Activated naive CD8-positive, alpha-beta T cell (primary cell): ENCODE data around the gene RAX2.

ENCODE experiments used
- H3K27ac Mint-ChIP-seq: one replicate; pipeline ENCODE4 v1.8.0; 2021; ENCODE audit warnings: mixed read lengths
- H3K27me3 Mint-ChIP-seq: one replicate; pipeline ENCODE4 v1.8.0; 2021; ENCODE audit warnings: mixed read lengths
- H3K36me3 Mint-ChIP-seq: one replicate; pipeline ENCODE4 v1.8.0; 2021; ENCODE audit warnings: mixed read lengths
- H3K4me1 Mint-ChIP-seq: one replicate; pipeline ENCODE4 v1.8.0; 2021; ENCODE audit warnings: low read depth, mixed read lengths
- H3K4me3 Mint-ChIP-seq: one replicate; pipeline ENCODE4 v1.8.0; 2021; ENCODE audit warnings: mild to moderate bottlenecking, mixed read lengths
- H3K9me3 Mint-ChIP-seq: one replicate; pipeline ENCODE4 v1.8.0; 2021; ENCODE audit warnings: low read depth, mixed read lengths

Gene RAX2

DNA sequence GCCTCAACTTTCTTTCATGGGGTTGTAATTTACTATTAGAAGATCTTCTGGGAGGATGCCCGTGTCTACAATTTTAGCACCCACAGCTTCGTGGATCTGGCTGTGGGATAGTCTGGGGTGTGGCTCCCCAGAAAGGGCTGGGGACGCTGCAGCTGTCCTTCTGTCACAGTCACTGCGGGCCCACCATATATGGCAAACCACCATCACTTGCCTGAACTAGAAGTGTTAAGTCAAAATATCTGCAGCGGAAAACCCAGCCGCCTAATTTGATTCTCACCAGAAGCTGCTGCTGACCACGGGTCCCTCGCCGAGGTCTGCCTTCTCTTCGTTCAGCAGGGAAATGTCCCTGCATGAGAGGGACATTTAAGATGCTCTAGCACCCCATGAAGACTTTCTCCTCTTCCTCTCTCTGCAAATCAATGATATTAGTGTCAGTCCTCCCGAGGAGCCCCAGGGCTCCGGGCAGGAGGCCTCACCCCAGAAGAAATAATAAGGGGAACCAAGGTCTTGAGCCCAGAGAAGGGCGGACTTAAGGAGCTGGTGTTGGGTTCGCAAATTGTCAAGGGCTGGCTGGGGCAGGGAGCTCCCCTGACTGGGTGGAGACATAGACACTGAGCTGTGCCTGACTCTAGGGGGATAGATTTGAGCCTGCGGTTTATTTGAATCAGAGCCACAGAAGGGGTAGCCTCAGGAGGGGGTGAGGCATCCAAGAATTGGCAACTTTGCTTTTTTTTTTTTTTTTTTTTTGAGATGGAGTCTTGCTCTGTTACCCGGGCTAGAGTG, 17.2 kb upstream of the RAX2 start:
- Mint-ChIP-seq H3K27me3 (no peaks in the 10 kb centered on the region), H3K9me3 (peaks cover 3% of the 10 kb centered on the region), H3K36me3 (peaks cover 3% of the 10 kb centered on the region), H3K27ac (no peak overlapping the region), H3K4me1 (peaks cover 13% of the 10 kb centered on the region), H3K4me3 (no peak overlapping the region)

DNA sequence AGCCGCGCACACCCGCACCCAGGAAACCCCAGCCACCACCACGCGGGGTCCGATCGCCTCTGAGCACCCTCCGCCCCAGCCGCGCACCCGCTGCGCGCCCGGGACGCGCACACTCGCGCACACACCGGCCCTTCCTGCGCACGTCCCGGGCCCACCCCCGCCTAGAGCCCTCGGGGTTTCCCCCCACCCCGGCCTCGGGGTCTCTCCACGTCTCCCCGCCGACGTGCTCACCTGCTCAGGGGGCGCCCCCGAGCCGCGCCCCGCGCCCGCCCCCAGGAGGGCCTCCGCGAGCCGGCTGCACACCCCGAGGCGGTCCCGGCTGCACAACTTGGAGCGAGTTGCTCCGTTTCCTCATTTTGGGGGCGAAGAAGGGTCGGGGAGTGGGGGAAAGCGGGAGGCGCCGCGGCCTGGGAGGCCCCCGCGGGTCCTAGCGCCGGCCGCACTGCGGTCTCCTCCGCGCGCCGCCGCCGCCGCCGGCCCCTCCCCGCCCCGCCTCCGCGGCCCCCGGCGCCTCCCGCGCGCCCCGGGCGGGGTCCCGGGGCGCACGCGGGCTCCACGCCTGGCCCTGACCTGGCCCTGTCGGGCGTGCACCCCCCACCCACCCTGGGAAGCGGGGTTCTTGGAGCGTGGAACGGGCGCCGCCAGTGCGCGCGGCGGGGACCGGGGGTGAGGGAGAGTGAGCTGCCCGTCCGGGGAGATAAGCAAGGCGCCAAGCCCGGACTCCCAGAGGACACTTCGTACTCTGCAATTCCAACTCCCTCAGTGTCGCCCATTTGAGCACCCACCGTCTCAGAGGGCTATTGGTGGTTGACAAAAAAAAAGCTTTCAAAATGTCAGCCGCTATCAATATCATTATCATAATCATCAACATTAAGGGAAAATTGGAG, 14.2 kb upstream of the RAX2 start, which contains the start of gene MATK:
Gene MATK, minus strand, starts transcription at position 444 of the 887 bp plus-strand sequence. CDS start 1,246 bp downstream, outside the sequence.
- Mint-ChIP-seq H3K9me3 (peaks cover 3% of the 10 kb centered on the region), H3K27ac (peak within 1 kb of the TSS; percentile 85), H3K4me3 (peak within 1 kb of the TSS; percentile 89), H3K4me1 (peaks cover 13% of the 10 kb centered on the region), H3K27me3 (no peaks in the 10 kb centered on the region), H3K36me3 (peaks cover 13% of the 10 kb centered on the region)

DNA sequence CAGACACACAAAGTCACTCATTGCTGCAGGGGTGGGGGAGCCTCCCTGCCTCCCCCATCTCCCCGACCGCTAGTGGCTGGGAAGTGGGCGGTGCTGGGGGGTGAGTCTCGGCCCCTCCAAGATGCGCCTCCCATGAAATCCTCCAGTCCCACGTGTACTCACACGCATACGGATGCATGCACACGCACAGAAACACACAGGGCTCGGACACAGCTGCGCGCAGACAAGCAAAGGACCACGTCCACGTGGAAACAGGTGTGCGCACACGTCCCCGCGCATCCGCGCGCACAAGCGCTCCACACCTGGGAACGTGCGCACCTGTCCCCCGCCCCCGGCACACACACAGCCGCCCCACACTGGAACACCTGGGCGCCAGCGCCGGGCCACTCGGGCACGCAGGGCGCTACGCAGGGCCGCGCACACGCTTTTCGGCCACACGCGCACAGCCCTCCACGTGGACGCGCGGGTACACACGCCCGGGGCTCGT, 13.5 kb upstream of the RAX2 start:
- Mint-ChIP-seq H3K9me3 (no peaks in the 10 kb centered on the region), H3K4me3 (peak overlapping the region; percentile 89), H3K27ac (peak overlapping the region; percentile 85), H3K36me3 (peaks cover 9% of the 10 kb centered on the region), H3K4me1 (peaks cover 13% of the 10 kb centered on the region), H3K27me3 (no peaks in the 10 kb centered on the region)

DNA sequence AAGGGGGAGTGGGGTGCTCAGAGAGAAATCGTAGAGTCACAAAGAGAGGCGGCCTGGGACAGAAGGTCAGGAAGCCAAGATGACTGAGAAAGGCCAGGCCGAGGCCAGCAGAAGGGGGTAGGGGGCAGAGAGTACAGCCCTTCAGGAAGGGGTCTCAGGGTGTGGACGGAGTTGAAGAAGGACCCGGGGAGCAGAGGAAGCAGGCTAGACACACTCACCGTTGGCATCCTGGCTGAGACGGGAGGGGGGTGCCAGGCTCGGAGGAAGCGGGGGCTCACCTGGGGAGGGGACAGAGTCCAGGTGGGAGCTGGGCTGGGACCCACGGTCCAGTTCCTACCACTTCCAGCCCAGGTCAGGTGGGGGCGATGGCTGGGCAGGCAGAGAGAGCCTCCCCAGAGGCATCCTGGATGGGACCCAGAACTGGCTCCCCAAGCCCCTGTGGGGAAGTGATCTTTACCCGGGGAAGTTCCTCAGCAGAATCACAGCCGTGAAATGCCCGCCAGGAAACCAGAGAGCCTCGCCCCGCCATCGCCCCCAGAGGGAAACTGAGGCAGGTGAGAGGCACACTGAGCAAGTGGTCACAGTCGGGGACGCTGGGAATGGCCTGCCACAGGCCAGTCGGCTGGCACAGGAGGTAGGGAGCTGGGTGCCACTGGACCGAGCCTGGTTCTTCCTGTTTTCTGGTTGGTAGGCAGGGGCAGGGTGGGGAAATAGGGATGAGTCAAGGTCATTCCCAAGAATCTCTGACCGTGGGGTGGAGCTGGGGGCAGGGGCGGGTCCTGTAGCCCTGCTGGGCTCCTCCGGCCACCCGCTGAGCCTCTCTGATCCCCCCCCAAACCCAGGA, 12.8 kb upstream of the RAX2 start:
- Mint-ChIP-seq H3K4me3 (peak overlapping the region; percentile 89), H3K27ac (peak overlapping the region; percentile 85), H3K9me3 (no peaks in the 10 kb centered on the region), H3K36me3 (peaks cover 9% of the 10 kb centered on the region), H3K4me1 (peaks cover 13% of the 10 kb centered on the region), H3K27me3 (no peaks in the 10 kb centered on the region)

DNA sequence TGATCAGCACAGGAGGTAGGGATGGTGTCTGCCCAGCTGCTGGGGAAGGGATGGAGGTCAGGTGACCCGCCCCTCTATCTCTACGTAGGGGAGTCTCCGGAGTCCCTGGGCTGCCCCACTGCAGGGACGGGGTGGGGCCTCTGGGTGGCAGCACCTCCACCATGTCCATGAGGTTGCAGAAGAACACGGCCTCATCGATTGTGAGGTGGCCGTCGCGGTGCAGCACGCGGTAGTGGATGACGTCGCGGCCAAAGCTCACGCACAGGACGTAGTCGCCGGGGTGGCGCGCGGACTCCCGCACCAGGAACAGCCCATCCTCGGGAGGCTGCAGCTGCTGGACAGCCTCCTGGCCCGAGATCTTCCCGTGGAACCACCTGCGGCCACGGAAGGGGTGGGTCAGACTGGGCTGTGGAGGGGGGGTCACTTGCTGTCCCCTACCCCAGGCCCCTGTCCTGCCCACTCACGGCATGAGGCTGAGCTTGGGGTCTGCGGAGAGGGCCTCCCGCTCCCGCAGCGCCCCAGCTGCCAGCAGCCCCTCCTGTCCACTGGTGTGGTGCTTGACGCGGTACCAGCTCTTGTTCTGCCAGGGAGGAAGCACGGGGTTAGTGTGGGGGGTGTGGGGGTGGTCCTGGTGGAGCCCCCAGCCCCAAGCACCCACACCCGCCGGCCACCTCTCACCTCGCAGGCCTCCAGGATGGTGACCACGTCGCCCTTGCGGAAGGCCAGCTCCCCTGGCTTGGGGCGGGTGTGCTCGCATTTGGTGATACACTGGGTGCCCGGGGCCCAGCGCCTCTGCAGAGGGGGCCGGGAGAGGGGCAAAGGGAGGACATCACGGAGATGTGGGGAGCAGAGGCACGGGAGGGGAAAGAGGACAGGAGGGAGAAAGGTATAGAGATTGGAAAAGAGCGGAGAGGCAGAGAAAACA, 11.9 kb upstream of the RAX2 start:
- H3K27ac Mint-ChIP-seq: no peak overlapping the region
- H3K36me3 Mint-ChIP-seq: peaks cover 9% of the 10 kb centered on the region
- no peaks in the 10 kb centered on the region for H3K27me3 Mint-ChIP-seq
- H3K4me3 Mint-ChIP-seq: peak overlapping the region; percentile 89
- no peaks in the 10 kb centered on the region for H3K9me3 Mint-ChIP-seq
- peaks cover 10% of the 10 kb centered on the region for H3K4me1 Mint-ChIP-seq

DNA sequence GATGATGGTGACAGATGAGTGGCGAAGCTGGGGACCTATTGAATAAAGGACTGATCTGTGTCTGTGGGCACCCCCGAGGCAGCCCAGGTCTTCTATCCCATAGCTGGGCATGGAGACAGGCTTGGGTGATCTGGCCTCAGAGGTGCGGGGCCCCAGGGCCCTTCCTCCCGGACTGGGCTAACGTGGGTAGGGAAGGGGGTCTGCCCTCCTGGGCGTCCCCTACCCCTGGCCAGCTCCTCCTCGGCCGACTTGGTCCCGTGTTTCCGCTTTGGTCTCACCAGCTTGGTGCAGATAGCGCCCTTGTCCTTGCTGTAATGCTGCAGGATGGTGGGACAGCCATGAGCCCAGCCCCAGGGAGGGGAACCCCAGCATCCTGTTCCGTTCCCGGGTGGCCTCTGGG, 10.9 kb upstream of the RAX2 start:
- H3K27ac Mint-ChIP-seq: no peak overlapping the region
- peaks cover 8% of the 10 kb centered on the region for H3K4me1 Mint-ChIP-seq
- H3K4me3 Mint-ChIP-seq: no peak overlapping the region
- peaks cover 9% of the 10 kb centered on the region for H3K36me3 Mint-ChIP-seq
- no peaks in the 10 kb centered on the region for H3K9me3 Mint-ChIP-seq
- H3K27me3 Mint-ChIP-seq: no peaks in the 10 kb centered on the region

DNA sequence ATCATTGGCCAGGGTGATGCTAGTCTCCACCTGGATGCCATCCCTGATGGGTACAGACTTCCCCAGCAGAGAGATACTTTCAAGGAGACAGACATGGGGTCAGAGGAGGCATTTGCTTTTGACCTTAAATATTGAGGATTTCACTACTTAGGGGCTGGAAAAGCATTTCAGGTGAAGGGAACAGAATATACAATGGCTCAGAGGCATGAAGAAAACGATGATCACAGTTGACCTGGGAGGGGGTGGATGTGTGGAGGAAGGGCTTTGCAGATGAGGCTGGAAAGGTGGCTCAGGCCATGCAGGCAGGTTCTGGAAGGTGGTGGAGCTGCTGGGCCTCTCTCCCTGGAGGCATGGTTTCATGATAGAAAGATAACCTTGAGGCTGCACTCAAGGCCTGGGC, 10.3 kb upstream of the RAX2 start:
- H3K36me3 Mint-ChIP-seq: peaks cover 9% of the 10 kb centered on the region
- H3K4me3 Mint-ChIP-seq: no peak overlapping the region
- no peaks in the 10 kb centered on the region for H3K9me3 Mint-ChIP-seq
- H3K27ac Mint-ChIP-seq: no peak overlapping the region
- no peaks in the 10 kb centered on the region for H3K27me3 Mint-ChIP-seq
- peaks cover 8% of the 10 kb centered on the region for H3K4me1 Mint-ChIP-seq

DNA sequence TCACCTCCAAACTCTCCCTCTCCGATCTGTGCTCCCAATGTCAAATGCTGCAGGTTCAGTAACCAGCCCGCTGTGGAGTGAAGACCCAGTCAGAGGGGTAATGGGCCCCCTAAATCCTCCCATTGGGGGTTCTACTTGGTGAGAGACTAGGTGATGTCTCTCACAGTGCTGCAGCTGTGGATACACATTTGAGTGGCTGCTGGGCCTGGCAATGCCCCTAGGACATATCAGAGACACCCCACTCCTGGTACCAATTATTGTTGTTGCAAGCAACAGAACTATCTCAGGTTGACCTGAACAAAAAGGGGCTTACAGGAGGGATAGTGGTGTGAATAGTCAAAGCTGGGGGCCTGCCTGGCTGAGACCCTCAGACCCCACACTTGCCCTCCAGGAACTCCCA, 9.6 kb upstream of the RAX2 start:
- Mint-ChIP-seq H3K27me3 (no peaks in the 10 kb centered on the region), H3K27ac (no peak overlapping the region), H3K36me3 (peaks cover 9% of the 10 kb centered on the region), H3K9me3 (no peaks in the 10 kb centered on the region), H3K4me3 (no peak overlapping the region), H3K4me1 (peaks cover 8% of the 10 kb centered on the region)

DNA sequence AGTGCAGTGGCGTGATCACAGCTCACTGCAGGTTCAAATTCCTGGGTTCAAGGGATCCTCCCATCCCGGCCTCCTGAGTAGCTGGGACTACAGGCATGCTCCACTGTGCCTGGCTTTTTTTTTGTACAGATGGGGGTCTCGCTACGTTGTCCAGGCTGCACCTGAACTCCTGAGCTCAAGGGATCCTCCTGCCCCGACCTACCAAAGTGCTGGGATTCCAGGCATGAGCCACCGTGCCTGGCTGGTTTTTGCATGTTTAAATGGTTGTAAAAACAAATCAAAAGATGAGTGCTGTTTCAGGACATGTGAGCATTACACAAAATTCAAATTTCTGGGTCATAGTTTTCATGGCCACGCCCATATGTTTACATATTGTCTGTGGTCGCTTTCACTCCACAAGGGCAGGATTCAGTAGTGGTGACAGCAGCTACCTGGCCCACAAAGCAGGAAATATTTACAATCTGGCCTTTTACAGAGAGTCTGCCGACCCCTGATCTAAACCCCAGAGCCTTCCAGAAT, 8.8 kb upstream of the RAX2 start:
- Mint-ChIP-seq H3K27ac (no peak overlapping the region), H3K36me3 (peaks cover 9% of the 10 kb centered on the region), H3K9me3 (no peaks in the 10 kb centered on the region), H3K27me3 (no peaks in the 10 kb centered on the region), H3K4me3 (no peak overlapping the region), H3K4me1 (peaks cover 6% of the 10 kb centered on the region)

DNA sequence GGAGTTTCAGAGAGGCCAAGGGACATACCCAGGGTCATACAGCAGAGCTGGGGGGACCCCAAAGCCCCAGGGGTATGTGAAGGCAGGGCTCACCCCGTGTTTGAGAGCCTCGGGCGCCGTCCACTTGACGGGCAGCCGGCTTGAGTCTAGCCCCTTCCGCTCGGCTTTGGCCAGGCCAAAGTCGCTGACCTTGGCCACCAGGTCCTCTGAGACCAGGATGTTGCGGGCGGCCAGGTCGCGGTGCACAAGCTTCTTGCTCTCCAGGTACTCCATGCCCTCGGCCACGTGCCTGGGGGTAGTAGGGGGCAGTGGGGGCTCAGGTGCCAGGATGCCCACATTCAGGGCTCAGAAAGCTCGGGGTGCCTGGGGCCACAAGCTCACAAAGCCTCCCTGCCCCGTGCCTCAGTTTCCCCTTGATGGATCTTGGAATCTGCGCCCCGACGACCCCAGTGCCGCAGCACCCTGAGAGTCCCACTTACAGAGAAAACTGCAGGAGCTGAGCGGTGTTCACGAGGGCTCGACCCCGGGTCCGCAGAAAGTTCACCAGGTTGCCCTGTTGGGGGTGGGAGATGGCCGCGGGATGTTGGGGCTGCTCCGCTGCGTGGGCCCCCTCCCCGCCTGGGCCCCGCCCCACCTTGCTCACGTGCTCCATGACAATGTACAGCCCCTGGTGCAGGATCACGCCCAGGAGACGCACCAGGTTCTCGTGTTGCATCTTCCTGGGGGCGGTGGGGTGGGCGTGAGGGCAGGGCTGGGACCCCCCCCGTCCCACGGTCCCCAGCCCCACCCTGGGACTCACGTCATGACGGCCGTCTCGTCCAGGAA, 7.1 kb upstream of the RAX2 start:
- Mint-ChIP-seq H3K4me1 (no peaks in the 10 kb centered on the region), H3K27me3 (no peaks in the 10 kb centered on the region), H3K27ac (no peak overlapping the region), H3K9me3 (no peaks in the 10 kb centered on the region), H3K36me3 (peaks cover 9% of the 10 kb centered on the region), H3K4me3 (no peak overlapping the region)

DNA sequence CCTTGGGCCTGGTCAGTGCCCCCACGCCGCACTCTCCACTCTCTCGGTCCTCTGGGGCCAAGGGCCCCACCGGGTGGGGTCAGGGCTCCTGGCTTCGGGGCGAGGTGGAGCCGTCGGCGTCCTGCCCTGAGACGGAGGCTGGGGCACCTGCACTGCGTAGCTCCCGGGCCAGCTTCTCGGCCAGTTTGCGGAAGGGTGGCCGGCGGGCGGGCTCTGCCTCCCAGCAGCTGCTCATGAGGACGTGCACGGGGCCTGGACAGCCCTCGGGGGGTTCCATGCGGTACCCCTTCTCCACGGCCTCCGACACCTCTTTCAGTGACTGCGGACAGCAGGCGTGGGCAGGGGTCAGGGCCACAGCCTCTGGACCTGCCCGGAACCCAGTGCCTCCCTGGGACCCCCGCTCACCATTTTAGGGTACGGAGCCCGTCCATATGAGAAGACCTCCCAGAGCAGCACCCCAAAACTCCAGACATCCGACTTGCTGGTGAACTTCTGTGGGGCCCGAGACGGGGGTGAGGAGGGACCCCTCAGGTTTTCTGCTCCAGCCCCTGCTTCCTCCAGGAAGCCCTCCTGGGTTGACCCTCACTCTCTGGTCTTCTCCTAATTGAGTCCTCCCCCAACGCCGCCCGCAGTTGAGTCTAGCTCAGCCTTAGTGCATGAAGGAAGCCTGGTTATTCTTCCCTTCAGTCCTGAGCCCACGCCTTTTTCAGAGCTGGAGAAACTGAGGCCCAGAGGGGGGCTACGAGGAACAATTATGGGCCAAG, 6.3 kb upstream of the RAX2 start:
- Mint-ChIP-seq H3K27me3 (no peaks in the 10 kb centered on the region), H3K4me3 (no peak overlapping the region), H3K9me3 (no peaks in the 10 kb centered on the region), H3K36me3 (peaks cover 9% of the 10 kb centered on the region), H3K4me1 (no peaks in the 10 kb centered on the region), H3K27ac (no peak overlapping the region)

DNA sequence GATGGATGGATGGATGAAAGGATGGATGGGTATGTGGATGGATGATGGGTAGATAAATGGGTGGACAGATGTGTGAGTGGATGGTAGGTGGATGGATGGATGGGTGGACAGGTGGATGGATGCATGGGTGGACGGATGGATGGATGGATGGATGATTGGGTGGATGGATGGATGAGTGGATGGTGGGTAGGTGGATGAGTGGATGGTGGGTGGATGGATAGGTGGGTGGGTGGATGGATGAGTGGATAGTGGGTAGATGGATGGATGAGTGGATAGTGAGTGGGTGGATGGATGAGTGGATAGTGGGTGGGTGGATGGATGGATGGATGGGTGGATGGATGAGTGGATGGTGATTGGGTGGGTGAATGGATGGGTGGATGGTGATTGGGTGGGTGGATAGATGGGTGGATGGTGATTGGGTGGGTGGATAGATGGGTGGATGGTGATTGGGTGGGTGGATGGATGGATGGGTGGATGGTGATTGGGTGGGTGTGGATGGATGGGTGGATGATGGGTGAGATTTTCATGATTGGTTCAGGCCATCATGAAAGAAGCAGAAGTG, 4.5 kb upstream of the RAX2 start:
- Mint-ChIP-seq H3K27ac (no peak overlapping the region), H3K4me3 (no peak overlapping the region), H3K27me3 (no peaks in the 10 kb centered on the region), H3K9me3 (no peaks in the 10 kb centered on the region), H3K36me3 (no peaks in the 10 kb centered on the region), H3K4me1 (no peaks in the 10 kb centered on the region)
